AG10803 (cell line): Measurements from ENCODE around the gene RPS15.

Experiments
- DNase-seq: peaks from one replicate; pipeline ENCODE4 v3.0.0; 2010; ENCODE audit warnings: low read depth
- H3K4me3 ChIP-seq: 2 replicates; pipeline ENCODE4 v1.5.1; 2011; ENCODE audit warnings: mild to moderate bottlenecking, low read length, control low read depth
- CTCF ChIP-seq: conservative IDR thresholded peaks from 2 replicates; pipeline ENCODE4 v1.5.1; 2011; ENCODE audit warnings: mild to moderate bottlenecking, low read length, control low read depth, inconsistent platforms

RPS15 gene

DNA sequence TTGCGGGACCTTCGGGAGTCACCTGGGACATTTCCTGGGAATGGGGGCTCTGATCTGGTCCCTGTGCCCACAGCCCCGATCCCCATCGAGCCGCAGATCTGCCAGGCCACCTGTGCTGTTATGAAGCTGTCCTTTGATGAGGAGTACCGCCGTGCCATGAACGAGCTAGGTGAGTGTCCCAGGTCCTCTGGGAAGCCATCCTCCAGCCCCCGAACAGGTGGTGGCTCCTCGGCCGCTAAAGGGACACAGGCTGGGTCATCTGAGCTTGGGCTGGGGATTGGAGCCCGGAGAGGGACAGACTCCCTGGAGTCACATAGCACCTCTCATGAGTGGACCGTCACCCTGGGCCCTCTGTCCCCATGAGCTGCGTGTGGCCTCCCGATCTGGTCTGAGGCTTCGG, 19.7 kb downstream of the RPS15 start:
- no peak for TF ChIP-seq CTCF
- no peak for DNase-seq
- no peak overlapping the region for H3K4me3 ChIP-seq

GRCh38 chr19:1459479-1459878, 21.3 kb downstream of the RPS15 start:
- no peak overlapping the region for H3K4me3 ChIP-seq
- TF ChIP-seq CTCF = no peak
- DNase-seq = no peak

DNA sequence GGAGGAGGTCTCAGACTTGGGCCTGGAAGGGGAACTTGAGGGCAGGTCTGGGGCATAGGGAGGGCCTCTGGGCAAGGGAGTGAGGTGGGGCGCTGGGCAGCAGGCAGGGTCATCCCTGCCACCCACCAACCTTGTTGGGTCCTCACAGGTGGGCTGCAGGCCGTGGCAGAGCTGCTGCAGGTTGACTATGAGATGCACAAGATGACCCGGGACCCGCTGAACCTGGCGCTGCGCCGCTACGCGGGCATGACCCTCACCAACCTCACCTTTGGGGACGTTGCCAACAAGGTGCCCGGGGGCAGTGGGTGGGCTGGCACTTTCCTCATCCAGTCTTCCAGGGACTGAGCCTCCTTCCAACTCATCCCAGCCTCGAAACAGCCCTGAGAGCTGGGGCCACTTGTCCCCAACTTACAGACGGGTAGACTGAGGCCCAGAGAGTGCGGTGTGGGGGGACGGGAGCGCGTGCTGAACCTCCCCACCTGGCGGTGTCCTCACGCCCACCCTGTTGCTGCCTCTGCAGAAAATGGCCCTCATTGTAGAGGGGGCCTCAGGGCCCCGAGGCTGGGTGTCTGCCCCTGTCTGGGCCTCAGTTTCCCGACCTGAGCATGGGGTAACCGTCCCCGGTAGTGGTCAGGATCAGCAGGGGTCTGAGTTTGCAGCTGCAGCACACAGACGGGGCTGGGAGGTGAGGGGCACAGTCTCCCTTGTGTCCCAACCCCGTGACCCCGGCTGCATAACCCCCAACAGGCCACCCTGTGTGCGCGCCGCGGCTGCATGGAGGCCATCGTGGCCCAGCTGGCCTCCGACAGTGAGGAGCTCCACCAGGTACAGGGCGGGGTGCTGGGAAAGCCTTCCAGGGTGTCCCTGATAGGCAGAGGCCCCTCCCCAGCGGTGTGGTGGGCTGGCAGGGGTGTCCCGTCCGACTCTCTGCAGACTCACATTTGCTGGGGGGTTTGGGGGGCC, 22.1 kb downstream of the RPS15 start:
- no peak for TF ChIP-seq CTCF
- no peak overlapping the region for H3K4me3 ChIP-seq

DNA sequence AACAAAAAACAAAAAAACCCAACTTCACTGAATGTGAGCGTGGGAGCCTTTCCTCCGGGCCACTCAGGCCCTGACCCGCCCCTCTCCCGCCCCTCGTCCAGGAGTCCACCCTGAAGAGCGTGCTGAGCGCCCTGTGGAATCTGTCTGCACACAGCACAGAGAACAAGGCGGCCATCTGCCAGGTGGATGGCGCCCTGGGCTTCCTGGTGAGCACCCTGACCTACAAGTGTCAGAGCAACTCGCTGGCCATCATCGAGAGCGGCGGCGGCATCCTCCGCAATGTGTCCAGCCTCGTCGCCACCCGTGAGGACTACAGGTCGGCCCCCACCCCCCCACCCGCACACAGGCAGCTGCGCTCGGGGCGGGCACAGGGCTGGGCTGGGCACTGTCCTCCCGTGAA, 23.7 kb downstream of the RPS15 start:
- no peak overlapping the region for H3K4me3 ChIP-seq
- DNase-seq = no peak
- no peak for TF ChIP-seq CTCF

More for the DNA sequence above, 22.1 kb downstream of the RPS15 start:
- no peak for DNase-seq

DNA sequence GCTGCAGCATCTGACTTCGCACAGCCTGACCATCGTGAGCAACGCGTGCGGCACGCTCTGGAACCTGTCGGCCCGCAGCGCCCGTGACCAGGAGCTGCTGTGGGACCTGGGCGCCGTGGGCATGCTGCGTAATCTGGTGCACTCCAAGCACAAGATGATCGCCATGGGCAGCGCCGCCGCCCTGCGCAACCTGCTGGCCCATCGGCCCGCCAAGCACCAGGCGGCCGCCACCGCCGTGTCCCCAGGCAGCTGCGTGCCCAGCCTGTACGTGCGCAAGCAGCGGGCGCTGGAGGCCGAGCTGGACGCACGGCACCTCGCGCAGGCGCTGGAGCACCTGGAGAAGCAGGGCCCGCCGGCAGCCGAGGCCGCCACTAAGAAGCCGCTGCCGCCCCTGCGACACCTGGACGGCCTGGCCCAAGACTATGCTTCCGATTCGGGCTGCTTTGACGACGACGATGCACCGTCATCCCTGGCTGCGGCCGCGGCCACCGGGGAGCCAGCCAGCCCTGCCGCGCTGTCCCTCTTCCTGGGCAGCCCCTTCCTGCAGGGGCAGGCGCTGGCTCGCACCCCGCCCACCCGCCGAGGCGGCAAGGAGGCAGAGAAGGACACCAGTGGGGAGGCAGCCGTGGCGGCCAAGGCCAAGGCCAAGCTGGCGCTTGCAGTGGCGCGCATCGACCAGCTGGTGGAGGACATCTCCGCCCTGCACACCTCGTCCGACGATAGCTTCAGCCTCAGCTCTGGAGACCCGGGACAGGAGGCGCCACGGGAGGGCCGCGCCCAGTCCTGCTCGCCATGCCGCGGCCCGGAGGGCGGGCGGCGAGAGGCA, 27.2 kb downstream of the RPS15 start:
- peak; percentile 47 for DNase-seq

DNA sequence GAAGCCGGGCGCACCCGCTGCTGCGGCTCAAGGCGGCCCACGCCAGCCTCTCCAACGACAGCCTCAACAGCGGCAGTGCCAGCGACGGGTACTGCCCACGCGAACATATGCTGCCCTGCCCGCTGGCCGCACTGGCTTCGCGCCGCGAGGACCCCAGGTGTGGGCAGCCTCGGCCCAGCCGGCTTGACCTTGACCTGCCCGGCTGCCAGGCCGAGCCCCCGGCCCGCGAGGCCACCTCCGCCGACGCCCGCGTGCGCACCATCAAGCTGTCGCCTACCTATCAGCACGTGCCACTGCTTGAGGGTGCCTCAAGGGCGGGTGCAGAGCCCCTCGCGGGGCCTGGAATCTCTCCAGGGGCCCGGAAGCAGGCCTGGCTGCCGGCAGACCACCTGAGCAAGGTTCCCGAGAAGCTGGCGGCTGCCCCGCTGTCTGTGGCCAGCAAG, 27.8 kb downstream of the RPS15 start:
- no peak overlapping the region for H3K4me3 ChIP-seq
- DNase-seq = no peak
- no peak for TF ChIP-seq CTCF

More for the DNA sequence above, 27.2 kb downstream of the RPS15 start:
- no peak overlapping the region for H3K4me3 ChIP-seq
- TF ChIP-seq CTCF = peak; percentile 47
